Ishikawa (cell line): Measurements from ENCODE around the gene BCAT1.

Source experiments
- CREB1 ChIP-seq: IDR thresholded peaks from 2 replicates; pipeline ENCODE4 v1.6.1; 2012; ENCODE audit warnings: low read depth
- EP300 ChIP-seq: IDR thresholded peaks from 2 replicates; pipeline ENCODE4 v1.6.1; 2012; ENCODE audit warnings: borderline replicate concordance
- REST ChIP-seq: IDR thresholded peaks from 2 replicates; pipeline ENCODE4 v1.6.1; 2012; ENCODE audit warnings: low read depth, mild to moderate bottlenecking
- TAF1 ChIP-seq: IDR thresholded peaks from 2 replicates; pipeline ENCODE4 v1.6.1; 2012; ENCODE audit warnings: low read depth, mild to moderate bottlenecking

GRCh38 chr12:24818351-24818750, 130.6 kb downstream of the BCAT1 start:
- TF ChIP-seq REST, result no peak
- TF ChIP-seq TAF1, result no peak
- TF ChIP-seq CREB1, result no peak
- no peak for TF ChIP-seq EP300
